ENCODE results near the gene ANLN. TPM values are rescaled to one million over a fixed set of nuclear protein-coding genes. Genes with fewer than 3 reads are reported as not detected.
"Not testable (repeated sequence)": the region's sequence is repeated elsewhere in the genome, so short reads cannot be mapped to it uniquely, and the experiment has no call there.

Gene ANLN
- total RNA-seq, 1 experiment from 2014 or later = 238 TPM

DNA sequence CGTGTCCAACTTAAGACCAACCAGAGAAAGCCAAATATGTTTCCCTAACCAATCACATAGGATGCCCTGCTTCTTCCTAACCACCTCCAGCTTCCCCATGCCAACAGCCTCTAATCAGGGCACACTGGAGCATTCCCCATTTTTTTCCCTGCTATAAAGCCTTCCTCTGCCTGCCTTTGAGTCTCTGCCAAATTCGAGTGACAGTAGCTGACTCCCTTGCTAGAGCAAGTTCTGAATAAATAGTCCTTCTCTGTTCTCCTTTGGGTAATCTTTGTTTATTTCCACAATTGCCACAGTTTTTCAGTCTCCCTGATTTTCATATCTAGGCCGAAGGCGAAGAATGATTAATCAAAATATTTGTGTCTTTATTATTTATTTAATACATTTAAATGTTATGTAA lies 96.7 kb downstream of the ANLN start:
- CTCF ChIA-PET = no interaction called here
- in situ Hi-C loops (cut with HindIII; ENCODE audit: low pct_unique_long_range_greater_than_20kb, low sequenced_read_pairs) = loop anchor here (25.0 kb wide), 1 partner anchor 701 kb away; no protein-coding TSS in a partner anchor
- H3K27me3 ChIP-seq (ENCODE audit: control insufficient read depth, insufficient read depth, low read length) = no peaks in the 10 kb centered on the region

DNA sequence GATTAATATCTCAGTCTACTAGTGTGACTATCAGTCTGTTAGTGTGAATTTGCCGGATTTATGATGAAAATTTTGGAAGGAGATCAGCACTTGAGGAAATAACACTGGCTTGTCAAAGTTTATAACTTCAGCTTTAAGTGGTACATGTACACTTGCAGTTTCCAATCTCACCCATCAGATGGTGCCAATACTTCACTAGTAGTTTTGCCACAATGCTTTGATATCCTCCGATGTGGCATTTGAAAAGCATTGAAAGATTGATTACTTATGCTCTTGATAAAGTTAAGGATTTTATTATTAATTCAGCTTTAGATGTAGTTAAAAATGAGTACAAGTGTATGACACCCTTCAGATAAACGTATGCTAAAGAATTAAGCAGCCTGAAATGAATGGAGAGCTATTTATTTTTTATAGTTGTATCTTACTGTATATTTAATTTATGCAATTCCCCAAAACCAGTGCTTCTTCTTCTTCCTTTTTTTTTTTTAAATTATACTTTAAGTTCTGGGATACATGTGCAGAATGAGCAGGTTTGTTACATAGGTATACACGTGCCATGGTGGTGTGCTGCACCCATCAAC lies 98.2 kb downstream of the ANLN start:
- DNase-seq (ENCODE audit: low read depth, low spot score) (peak; percentile 88), ATAC-seq (peak; percentile 91)
- CTCF ChIA-PET = interaction anchor here (0.7 to 1.6 kb wide), 10 partner anchors 11 to 713 kb away, joined by 3 to 21 read pairs (median 4); no protein-coding TSS in a partner anchor
- Histone ChIP-seq H3K4me1 (ENCODE audit: control insufficient read depth, insufficient read depth, low read length) (no peaks in the 10 kb centered on the region), H3K36me3 (ENCODE audit: control insufficient read depth, insufficient read depth, low read length) (no peaks in the 10 kb centered on the region), H3K4me3 (ENCODE audit: low read depth in 2 of 2, low read length in 2 of 2) (no peak overlapping the region), H3K27ac (ENCODE audit: low read length) (peak overlapping the region; percentile 57; the same call in 1 of the 2 replicates), H3K9me3 (ENCODE audit: control insufficient read depth, insufficient read depth, low read depth, low read length) (peaks cover 27% of the 10 kb centered on the region; the same call in 1 of the 2 replicates), H3K27me3 (ENCODE audit: control insufficient read depth, insufficient read depth, low read length) (no peaks in the 10 kb centered on the region)
- intact Hi-C loops (cut with micrococcal nuclease; ENCODE audit: unreplicated experiment) (loop anchor here (1.0 to 5.0 kb wide), 5 partner anchors 184 to 713 kb away; no protein-coding TSS in a partner anchor), in situ Hi-C loops (cut with HindIII; ENCODE audit: low pct_unique_long_range_greater_than_20kb, low sequenced_read_pairs) (loop anchor here (25.0 kb wide), 1 partner anchor 699 kb away; no protein-coding TSS in a partner anchor)
- BruUV-seq (replicated peaks) = no TSS peak
- POLR2A ChIA-PET = interaction anchor here (0.6 kb wide), 2 partner anchors 49 to 165 kb away, joined by 3 read pairs; no protein-coding TSS in a partner anchor
- TF ChIP-seq, protein P1, sequence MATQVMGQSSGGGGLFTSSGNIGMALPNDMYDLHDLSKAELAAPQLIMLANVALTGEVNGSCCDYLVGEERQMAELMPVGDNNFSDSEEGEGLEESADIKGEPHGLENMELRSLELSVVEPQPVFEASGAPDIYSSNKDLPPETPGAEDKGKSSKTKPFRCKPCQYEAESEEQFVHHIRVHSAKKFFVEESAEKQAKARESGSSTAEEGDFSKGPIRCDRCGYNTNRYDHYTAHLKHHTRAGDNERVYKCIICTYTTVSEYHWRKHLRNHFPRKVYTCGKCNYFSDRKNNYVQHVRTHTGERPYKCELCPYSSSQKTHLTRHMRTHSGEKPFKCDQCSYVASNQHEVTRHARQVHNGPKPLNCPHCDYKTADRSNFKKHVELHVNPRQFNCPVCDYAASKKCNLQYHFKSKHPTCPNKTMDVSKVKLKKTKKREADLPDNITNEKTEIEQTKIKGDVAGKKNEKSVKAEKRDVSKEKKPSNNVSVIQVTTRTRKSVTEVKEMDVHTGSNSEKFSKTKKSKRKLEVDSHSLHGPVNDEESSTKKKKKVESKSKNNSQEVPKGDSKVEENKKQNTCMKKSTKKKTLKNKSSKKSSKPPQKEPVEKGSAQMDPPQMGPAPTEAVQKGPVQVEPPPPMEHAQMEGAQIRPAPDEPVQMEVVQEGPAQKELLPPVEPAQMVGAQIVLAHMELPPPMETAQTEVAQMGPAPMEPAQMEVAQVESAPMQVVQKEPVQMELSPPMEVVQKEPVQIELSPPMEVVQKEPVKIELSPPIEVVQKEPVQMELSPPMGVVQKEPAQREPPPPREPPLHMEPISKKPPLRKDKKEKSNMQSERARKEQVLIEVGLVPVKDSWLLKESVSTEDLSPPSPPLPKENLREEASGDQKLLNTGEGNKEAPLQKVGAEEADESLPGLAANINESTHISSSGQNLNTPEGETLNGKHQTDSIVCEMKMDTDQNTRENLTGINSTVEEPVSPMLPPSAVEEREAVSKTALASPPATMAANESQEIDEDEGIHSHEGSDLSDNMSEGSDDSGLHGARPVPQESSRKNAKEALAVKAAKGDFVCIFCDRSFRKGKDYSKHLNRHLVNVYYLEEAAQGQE (IDR thresholded peaks at IDR 0.05; ENCODE audit: insufficient read depth in 1 of 2, low read depth in 2 of 2, low read length in 1 of 2) = no peak
- TF ChIP-seq TCF7L2 (IDR thresholded peaks at IDR 0.05; ENCODE audit: low read depth, low read length) (peak; percentile 87), SIN3A (IDR thresholded peaks at IDR 0.05; ENCODE audit: borderline replicate concordance, insufficient read depth, low read depth, low read length) (no peak), POLR2AphosphoS5 (IDR thresholded peaks at IDR 0.05; ENCODE audit: low read depth, low read length) (no peak)
- TF ChIP-seq, protein P2, sequence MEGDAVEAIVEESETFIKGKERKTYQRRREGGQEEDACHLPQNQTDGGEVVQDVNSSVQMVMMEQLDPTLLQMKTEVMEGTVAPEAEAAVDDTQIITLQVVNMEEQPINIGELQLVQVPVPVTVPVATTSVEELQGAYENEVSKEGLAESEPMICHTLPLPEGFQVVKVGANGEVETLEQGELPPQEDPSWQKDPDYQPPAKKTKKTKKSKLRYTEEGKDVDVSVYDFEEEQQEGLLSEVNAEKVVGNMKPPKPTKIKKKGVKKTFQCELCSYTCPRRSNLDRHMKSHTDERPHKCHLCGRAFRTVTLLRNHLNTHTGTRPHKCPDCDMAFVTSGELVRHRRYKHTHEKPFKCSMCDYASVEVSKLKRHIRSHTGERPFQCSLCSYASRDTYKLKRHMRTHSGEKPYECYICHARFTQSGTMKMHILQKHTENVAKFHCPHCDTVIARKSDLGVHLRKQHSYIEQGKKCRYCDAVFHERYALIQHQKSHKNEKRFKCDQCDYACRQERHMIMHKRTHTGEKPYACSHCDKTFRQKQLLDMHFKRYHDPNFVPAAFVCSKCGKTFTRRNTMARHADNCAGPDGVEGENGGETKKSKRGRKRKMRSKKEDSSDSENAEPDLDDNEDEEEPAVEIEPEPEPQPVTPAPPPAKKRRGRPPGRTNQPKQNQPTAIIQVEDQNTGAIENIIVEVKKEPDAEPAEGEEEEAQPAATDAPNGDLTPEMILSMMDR (IDR thresholded peaks at IDR 0.05) = peak; percentile 82; the same call in 1 of the 2 replicates

More for the DNA sequence above, 96.7 kb downstream of the ANLN start:
- no peak overlapping the region for H3K4me3 ChIP-seq (ENCODE audit: low read depth in 2 of 2, low read length in 2 of 2)
- BruUV-seq (replicated peaks) = no TSS peak
- peak overlapping the region; percentile 30; the same call in 1 of the 2 replicates for H3K27ac ChIP-seq (ENCODE audit: low read length)
- DNase-seq (ENCODE audit: low read depth, low spot score) = no peak
- H3K4me1 ChIP-seq (ENCODE audit: control insufficient read depth, insufficient read depth, low read length) = no peaks in the 10 kb centered on the region
- H3K9me3 ChIP-seq (ENCODE audit: control insufficient read depth, insufficient read depth, low read depth, low read length) = peaks cover 16% of the 10 kb centered on the region; the same call in 1 of the 2 replicates
- POLR2A ChIA-PET = no interaction called here
- intact Hi-C loops (cut with micrococcal nuclease; ENCODE audit: unreplicated experiment) = loop anchor here (5.0 kb wide), 2 partner anchors 186 to 486 kb away; no protein-coding TSS in a partner anchor
- TF ChIP-seq TCF7L2 (IDR thresholded peaks at IDR 0.05; ENCODE audit: low read depth, low read length) (no peak), POLR2AphosphoS5 (IDR thresholded peaks at IDR 0.05; ENCODE audit: low read depth, low read length) (no peak), SIN3A (IDR thresholded peaks at IDR 0.05; ENCODE audit: borderline replicate concordance, insufficient read depth, low read depth, low read length) (no peak)
- TF ChIP-seq, protein P1 (IDR thresholded peaks at IDR 0.05; ENCODE audit: insufficient read depth in 1 of 2, low read depth in 2 of 2, low read length in 1 of 2) = no peak
- TF ChIP-seq, protein P2 (IDR thresholded peaks at IDR 0.05) = no peak
- H3K36me3 ChIP-seq (ENCODE audit: control insufficient read depth, insufficient read depth, low read length) = no peaks in the 10 kb centered on the region
- ATAC-seq = no peak

- intact Hi-C loops (cut with micrococcal nuclease; ENCODE audit: unreplicated experiment) (loop anchor here (1.0 to 5.0 kb wide), 3 partner anchors 184 to 710 kb away; no protein-coding TSS in a partner anchor), in situ Hi-C loops (cut with HindIII; ENCODE audit: low pct_unique_long_range_greater_than_20kb, low sequenced_read_pairs) (loop anchor here (25.0 kb wide), 1 partner anchor 699 kb away; no protein-coding TSS in a partner anchor)
- H3K4me3 ChIP-seq (ENCODE audit: low read depth in 2 of 2, low read length in 2 of 2); BruUV-seq (replicated peaks); H3K4me1 ChIP-seq (ENCODE audit: control insufficient read depth, insufficient read depth, low read length); POLR2A ChIA-PET; CTCF ChIA-PET; ATAC-seq; H3K27ac ChIP-seq (ENCODE audit: low read length); H3K27me3 ChIP-seq (ENCODE audit: control insufficient read depth, insufficient read depth, low read length); H3K36me3 ChIP-seq (ENCODE audit: control insufficient read depth, insufficient read depth, low read length); DNase-seq (ENCODE audit: low read depth, low spot score): not testable (repeated sequence)
- H3K9me3 ChIP-seq (ENCODE audit: control insufficient read depth, insufficient read depth, low read depth, low read length) = peaks cover 29% of the 10 kb centered on the region; the same call in 1 of the 2 replicates
Observed at GRCh38 chr7:36488672-36489071, 99.0 kb downstream of the ANLN start.

Measured in Panc1 (cell line).